Retinal pigment epithelial cell (primary cell): ENCODE results near the gene GBGT1.

Source experiments
- DNase-seq: peaks from one replicate; pipeline ENCODE4 v3.0.0-alpha.2; 2010; ENCODE audit warnings: low read depth
- H3K4me3 ChIP-seq: 2 replicates; pipeline ENCODE4 v1.5.1; 2011; ENCODE audit warnings: mild to moderate bottlenecking, low read length, control low read depth, moderate library complexity
- CTCF ChIP-seq: conservative IDR thresholded peaks from 2 replicates; pipeline ENCODE4 v1.5.1; 2011; ENCODE audit warnings: low read depth, low read length, control low read depth, inconsistent platforms

GBGT1 gene

GRCh38 chr9:133167096-133167730 is 3.5 kb upstream of the GBGT1 start:
- TF ChIP-seq CTCF: no peak
- no peak for DNase-seq
- no peak overlapping the region for H3K4me3 ChIP-seq

GRCh38 chr9:133166392-133166791 is 2.7 kb upstream of the GBGT1 start:
- DNase-seq: no peak
- TF ChIP-seq CTCF: no peak
- H3K4me3 ChIP-seq: no peak overlapping the region

GRCh38 chr9:133165452-133165730 is 1.7 kb upstream of the GBGT1 start:
- no peak overlapping the region for H3K4me3 ChIP-seq
- no peak for DNase-seq
- no peak for TF ChIP-seq CTCF

- peak overlapping the region; percentile 59 for H3K4me3 ChIP-seq
- no peak for TF ChIP-seq CTCF
- no peak for DNase-seq
These were observed 477 bp upstream of the GBGT1 start for GRCh38 chr9:133164191-133164590.

- peak overlapping the region; percentile 59 for H3K4me3 ChIP-seq
- no peak for DNase-seq
- TF ChIP-seq CTCF: no peak
These were observed 732 bp downstream of the GBGT1 start for GRCh38 chr9:133162861-133163503.

GRCh38 chr9:133161547-133161950 is 2.2 kb downstream of the GBGT1 start:
- DNase-seq: no peak
- H3K4me3 ChIP-seq: no peak overlapping the region
- TF ChIP-seq CTCF: no peak
